ENCODE data around the gene FOXP1. TPM values are rescaled to one million over a fixed set of nuclear protein-coding genes. Genes with fewer than 3 reads are reported as not detected.

Gene FOXP1
- total RNA-seq, 1 experiment from 2014 or later = 75.3 TPM

DNA sequence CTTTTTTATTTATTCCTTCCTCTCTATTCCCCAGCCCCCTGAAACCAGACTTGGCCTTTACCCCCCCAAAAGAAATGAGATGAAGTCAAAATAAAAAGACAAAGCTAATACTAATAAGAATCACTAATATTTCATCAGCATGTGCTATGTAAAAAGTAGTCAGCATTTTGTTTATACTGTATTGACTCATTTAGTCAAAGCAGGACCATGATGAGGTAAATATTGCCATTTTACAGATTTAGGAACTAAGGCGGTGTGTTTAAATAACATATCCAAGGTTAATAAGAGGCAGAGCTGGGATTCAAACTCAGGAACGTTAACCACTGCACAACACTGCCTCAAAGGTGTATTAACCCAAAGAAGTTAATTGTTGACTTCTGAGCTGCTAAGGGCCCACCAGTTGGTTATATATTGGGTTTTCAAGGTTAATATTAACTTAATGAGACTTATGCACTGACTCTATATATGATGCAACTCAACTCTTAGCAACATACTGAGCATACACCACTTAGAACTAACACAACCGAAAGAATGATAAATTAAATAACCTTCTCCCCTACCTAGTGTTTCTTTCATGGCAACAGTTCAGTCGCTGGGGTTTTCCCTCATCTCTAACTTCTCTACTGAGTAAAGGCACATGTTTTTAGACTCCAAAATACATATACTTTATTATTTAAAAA, 34.7 kb downstream of the FOXP1 start:
- Histone ChIP-seq H3K4me2 (ENCODE audit: insufficient read depth, insufficient read length, low read length) (no peak overlapping the region), H3K56ac (ENCODE audit: insufficient read length, low read depth, low read length) (no peak overlapping the region), H3K23ac (ENCODE audit: insufficient read length, low read depth, low read length) (no peak overlapping the region), H2BK12ac (ENCODE audit: insufficient read length, low read depth, low read length) (no peak overlapping the region), H3K27me3 (ENCODE audit: insufficient read depth, low read length) (no peaks in the 10 kb centered on the region), H3T11ph (ENCODE audit: low read length) (no peak overlapping the region), H3K9me3 (ENCODE audit: control insufficient read depth, low read depth, low read length) (no peaks in the 10 kb centered on the region), H3K27ac (ENCODE audit: insufficient read length, low read depth, low read length) (no peak overlapping the region), H2BK15ac (ENCODE audit: low read depth, low read length) (no peak overlapping the region), H3K18ac (ENCODE audit: insufficient read length, low read depth, low read length) (no peak overlapping the region), H3K14ac (ENCODE audit: insufficient read depth, low read length) (no peak overlapping the region), H2BK120ac (ENCODE audit: low read depth, low read length, poor library complexity, severe bottlenecking) (no peak overlapping the region), H2BK20ac (ENCODE audit: low read depth, low read length, poor library complexity, severe bottlenecking) (no peak overlapping the region), H3K79me1 (ENCODE audit: insufficient read depth, low read depth, low read length, poor library complexity, severe bottlenecking) (no peaks in the 10 kb centered on the region), H2AFZ (ENCODE audit: low read length) (no peak overlapping the region), H4K5ac (ENCODE audit: insufficient read length, low read depth, low read length) (no peak overlapping the region), H3K79me2 (ENCODE audit: insufficient read depth, low read length) (no peaks in the 10 kb centered on the region), H2BK5ac (ENCODE audit: insufficient read length, low read length) (no peak overlapping the region), H2AK5ac (ENCODE audit: insufficient read length, low read length) (no peak overlapping the region), H3K4ac (ENCODE audit: low read depth, low read length) (no peak overlapping the region), H4K8ac (replicated peaks; ENCODE audit: insufficient read length, low read depth, low read length) (no peak overlapping the region), H3K23me2 (ENCODE audit: insufficient read length, low read depth, low read length, poor library complexity, severe bottlenecking) (no peaks in the 10 kb centered on the region), H4K20me1 (ENCODE audit: control insufficient read depth, insufficient read depth, insufficient read length) (no peaks in the 10 kb centered on the region), H3K4me1 (ENCODE audit: insufficient read depth, low read length) (no peaks in the 10 kb centered on the region), H4K91ac (ENCODE audit: insufficient read length, low read depth, low read length) (no peak overlapping the region), H3K9ac (ENCODE audit: extremely low read depth, insufficient read length, low read length) (no peak overlapping the region)
- Mint-ChIP-seq H3K27ac (no peak overlapping the region; a peak in 1 of 7 replicates), H3K9me3 (no peaks in the 10 kb centered on the region), H3K36me3 (ENCODE audit: insufficient read depth in 1 of 3, low read depth in 3 of 3) (no peaks in the 10 kb centered on the region), H3K27me3 (ENCODE audit: low read depth) (no peaks in the 10 kb centered on the region), H3K4me1 (no peaks in the 10 kb centered on the region), H3K4me3 (no peak overlapping the region)
- TF ChIP-seq, protein P1, sequence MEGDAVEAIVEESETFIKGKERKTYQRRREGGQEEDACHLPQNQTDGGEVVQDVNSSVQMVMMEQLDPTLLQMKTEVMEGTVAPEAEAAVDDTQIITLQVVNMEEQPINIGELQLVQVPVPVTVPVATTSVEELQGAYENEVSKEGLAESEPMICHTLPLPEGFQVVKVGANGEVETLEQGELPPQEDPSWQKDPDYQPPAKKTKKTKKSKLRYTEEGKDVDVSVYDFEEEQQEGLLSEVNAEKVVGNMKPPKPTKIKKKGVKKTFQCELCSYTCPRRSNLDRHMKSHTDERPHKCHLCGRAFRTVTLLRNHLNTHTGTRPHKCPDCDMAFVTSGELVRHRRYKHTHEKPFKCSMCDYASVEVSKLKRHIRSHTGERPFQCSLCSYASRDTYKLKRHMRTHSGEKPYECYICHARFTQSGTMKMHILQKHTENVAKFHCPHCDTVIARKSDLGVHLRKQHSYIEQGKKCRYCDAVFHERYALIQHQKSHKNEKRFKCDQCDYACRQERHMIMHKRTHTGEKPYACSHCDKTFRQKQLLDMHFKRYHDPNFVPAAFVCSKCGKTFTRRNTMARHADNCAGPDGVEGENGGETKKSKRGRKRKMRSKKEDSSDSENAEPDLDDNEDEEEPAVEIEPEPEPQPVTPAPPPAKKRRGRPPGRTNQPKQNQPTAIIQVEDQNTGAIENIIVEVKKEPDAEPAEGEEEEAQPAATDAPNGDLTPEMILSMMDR (conservative IDR thresholded peaks at IDR 0.05) = no peak
- WGBS (ENCODE audit: extremely low coverage, insufficient read length, low lambda C conversion rate) = no CpG with 5 or more reads among the region's 4 CpGs
- DNase-seq = no peak

Measured in H9 (cell line).